Stromal cell of bone marrow (primary cell): Measurements from ENCODE around the gene IFRD2.
"Not testable (repeated sequence)": the region's sequence is repeated elsewhere in the genome, so short reads cannot be mapped to it uniquely, and the experiment has no call there.

Experiments
- DNase-seq: peaks from one replicate; pipeline ENCODE4 v3.0.0-alpha.2; 2012; ENCODE audit warnings: low read depth

Gene IFRD2

GRCh38 chr3:50324351-50325112, 32.3 kb upstream of the IFRD2 start:
- DNase-seq = no peak

GRCh38 chr3:50323614-50324199, 31.5 kb upstream of the IFRD2 start:
- no peak for DNase-seq

DNA sequence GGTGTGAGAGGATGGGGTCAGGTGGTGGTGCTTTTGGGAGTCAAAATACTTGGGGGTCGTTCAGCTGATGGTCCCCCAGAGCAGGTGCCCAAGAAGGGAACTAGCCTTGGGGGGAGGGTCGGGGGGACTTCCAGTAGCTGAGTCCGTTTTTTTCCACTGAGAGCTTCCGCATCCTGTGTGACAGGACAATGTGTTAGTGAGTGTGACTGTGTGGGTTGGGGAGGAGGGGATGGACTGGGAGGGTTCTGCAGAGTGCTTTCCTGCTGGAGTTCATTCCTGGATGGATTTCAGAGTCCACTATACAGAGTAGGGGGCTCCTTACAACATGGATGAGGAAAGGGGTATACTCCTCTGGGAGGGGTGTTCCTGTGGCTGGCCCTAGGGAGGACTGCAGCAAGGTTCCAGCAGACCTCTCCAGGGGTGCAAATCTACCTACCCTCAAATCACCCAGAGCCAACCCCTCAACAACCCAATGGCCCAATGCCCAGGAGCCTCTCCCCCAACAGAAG, 30.9 kb upstream of the IFRD2 start:
- no peak for DNase-seq

DNA sequence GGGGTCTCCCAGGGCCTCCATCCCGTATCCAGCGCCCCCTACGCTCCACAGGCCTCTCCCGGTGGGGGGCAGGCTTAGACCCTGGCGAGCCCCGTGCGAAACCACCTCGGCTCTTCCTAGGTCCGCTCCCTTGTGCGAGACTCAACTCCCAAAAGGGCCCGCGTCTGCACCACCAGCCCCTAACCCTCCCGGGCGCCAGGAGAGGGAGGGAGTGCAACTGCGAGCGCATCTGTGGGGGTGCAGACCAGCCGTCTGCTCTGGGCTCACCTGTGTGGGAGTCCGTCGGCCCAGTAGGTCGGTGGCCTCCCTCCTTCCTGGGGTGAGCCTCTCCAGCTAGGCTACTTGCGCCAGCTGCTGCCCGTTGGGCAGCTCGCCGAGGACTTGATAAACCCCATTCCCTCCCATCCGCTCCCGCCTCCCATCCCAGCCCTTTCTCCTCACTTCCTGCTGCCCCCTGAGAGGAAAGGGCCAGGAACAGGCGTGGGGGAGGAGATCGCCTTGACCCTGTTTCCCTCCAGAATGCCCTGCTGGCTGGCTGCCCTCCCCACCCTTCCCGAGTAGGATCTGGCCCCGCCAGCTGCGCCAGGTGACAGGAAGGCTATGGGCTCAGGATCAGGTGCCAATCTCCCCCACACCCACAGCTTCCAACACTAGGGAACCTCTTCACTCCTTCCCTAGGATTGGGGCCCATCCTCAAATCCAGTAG, 30.3 kb upstream of the IFRD2 start, which contains the start of gene HYAL2:
HYAL2 (minus strand) TSS at position 360 of the 706 bp plus-strand sequence. CDS start 2,256 bp downstream, outside the sequence.
- DNase-seq = no peak

DNA sequence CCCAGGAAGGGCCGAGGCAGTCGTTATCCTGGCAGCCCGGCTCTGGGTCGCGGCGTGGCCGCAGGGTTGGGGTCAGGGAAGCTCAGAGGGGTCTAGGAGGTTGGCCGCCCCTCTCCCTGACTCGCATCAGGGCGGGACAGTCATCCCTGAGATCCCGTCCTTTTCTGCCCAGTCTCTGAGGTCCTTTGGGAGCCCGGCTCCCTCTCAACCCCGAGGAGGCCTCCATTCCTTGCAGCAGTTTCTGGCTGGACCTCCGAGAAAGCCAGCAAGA, 29.8 kb upstream of the IFRD2 start:
- no peak for DNase-seq

DNA sequence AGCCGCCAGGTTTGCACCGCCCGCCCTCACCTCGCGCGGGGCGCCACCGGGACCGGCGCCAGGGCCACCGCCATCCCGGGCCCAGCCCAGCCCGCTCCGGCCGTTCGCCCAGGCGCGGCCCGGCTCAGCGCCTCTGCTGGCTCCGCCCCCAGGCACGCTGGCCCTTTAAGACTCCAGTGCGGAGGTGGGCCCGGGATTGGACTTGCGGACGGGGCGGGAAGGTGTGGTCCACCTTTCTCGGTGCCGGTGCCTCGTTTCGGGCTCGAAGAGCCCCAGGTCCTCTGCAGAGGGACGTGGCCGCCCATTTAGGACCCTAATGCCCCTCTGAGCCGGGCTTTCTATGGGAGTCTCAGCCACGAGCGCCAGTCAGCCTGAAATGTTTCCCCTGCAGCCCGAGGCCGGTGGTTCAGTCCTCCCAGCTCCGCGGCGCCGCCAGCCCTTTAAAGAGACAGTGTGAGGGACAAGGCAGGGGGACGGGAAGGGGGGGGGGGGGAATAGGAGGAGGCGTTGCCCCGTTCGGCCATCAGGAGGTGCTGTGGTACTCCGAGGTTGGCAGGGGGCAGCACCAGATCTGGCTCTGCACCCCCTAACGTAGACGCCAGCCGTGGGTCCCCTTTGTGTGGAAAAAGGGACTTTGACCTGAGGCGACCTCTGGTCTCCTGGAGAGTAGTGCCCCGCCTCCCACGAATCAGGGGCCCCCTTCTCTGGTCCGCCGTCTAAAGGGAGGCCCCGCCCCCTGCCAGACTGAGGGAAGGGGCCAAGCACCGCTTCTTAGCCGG, 29.3 kb upstream of the IFRD2 start:
- peak; percentile 82 for DNase-seq

DNA sequence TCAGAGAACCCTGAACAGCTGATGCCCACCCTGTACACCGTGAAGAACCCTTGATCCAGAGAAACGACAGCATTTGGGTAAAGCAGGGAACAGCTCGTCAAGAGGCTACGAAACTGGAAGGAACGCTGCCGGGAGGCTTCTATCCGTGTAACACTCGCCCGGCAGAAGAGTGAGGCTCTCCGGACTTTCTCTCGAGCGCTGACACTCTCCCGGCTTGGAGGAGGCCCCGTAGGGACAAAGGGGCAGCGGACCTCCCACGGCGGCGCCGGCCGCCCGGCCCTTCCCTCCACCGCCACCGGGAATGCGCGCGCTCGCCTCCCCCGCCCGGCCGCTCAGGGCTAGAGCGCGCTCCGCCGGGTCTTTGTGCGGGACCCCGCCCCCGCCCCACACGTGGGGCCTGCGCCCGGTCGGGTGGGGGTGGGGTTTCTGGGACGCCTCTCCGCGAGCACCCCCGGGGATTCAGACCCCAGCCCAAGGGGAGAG, 28.7 kb upstream of the IFRD2 start:
- no peak for DNase-seq

DNA sequence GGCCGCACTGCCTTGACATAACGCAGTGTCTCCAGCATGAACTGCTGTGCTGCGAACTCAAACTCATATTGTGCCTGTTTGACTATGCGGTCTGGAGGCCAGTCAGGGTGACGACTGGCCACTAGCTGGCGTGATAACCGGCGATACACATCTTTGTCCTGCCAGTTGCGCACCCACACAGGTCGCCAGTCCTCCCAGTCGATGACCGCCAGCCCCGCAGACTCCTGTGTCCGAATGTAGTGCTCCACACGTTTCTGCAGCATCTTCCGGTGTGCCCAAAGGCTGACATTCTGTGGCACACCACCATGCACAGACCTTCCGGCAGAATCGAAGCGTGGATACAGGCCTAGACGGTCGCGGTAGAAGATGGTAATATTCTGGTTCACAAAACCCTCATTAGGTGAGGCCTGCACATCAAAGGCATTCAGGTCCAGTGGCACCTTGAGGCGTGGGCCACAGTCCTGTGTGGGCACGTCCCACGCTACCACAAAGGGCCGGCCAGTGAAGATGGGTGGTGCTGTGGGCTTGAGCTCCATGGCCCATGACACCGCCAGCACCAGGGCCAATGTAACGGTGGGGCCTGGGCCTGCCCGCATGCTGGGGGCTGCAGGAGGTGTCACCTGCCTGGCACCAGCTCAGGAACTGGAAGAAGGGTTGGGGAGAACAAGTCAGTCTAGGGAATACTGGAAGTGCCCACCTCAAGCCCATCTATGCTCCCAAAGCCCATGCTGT, 27.8 kb upstream of the IFRD2 start:
- no peak for DNase-seq

DNA sequence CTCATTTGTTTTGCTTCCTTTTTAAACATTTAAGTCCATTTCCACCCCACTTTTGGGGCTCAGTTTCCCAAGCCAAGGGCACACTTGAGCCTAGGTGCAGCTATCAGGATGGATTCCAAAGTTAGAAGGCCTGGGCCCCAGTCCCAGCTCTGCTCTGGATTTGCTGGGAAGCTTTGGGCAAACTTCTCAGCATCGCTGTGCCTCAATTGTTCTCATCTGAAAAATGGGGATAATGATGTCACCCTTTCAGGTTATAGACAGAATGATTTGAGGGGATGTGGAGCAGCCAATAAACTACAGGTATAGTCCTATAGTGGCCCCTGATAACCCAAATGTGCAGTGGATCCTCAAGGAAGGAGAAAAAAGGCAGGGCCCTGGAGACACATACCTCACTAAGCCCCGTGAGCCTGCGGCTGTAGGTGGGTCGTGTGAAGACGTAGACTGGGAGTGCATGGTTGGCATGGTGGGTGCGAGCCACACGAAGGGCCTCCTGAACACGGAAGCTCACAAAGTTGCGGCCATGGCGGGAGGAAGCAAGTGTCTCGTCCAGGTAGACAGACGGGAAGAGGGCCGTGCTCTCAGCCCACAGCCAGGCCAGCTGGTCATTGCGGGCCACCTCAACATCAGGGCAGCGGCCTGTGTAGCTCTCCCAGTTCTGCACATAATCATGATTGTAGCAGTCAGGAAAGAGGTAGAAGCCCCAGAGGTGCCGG, 27.1 kb upstream of the IFRD2 start:
- no peak for DNase-seq

DNA sequence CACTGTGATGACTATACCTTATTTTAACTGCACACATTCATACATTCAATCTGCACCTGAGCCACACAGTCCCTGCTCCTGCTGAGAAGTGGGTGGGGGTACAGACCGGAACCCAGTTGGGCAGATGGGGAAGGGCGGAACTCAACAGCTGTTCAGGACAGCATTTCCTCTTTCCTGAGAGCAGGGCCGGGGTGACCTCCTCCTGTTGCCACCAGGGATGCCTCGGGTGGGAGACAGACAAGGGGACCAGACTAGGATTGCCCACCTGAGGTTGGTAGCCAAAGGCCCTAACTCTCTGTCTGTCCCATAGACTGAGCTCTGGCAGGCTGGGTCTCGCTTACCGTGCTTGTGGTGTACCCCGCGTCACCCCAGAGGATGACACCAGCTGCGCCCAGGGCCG, 26.4 kb upstream of the IFRD2 start:
- DNase-seq = no peak

DNA sequence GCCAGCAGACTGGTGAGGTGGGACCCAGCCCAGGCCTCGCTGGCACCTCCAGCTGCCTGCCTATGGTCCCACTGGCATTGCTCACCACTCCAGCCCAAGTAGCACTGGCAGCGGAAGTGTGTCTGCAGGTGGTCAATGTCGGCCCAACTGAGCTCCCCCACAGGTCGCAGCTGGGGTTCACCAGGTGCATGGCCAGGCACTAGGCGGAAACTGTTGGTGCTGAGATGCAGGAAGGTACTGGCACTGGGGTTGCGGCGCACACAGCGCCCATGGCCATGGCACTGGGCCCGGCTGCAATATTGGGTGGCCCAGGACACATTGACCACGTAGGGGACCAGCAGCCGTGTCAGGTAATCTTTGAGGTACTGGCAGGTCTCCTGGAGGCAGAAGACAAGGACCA, 25.9 kb upstream of the IFRD2 start:
- no peak for DNase-seq

- DNase-seq = no peak
Observed at GRCh38 chr3:50317300-50317699, 25.1 kb upstream of the IFRD2 start.

DNA sequence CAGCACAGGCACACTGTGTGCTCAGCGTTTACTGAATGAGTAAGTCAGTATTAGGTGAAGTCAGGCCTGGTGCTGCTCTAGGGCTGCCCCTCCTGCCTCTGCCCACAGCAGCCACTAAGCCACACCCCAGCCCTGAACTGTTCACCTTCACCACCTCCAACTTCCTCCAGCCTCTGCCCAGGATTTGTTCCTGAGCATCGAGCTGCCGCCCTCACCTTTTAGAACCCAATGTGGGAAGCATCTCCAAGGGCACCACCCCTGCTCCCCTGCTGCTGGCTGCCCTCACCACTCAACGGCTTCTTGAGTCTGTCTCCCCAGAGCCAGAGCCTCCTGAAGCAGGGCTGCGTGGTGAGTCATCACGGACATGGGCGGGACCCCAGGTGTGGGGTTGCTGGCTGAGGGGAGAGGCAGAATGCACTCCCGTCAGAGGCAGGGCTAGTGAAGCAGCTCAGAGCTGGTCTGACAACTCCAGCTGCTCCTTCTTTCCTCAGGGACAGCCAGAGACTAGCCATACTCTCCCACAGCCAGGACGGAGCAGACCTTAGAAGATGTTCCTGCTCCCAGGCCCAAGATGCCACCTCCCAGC, 24.5 kb upstream of the IFRD2 start:
- no peak for DNase-seq

DNA sequence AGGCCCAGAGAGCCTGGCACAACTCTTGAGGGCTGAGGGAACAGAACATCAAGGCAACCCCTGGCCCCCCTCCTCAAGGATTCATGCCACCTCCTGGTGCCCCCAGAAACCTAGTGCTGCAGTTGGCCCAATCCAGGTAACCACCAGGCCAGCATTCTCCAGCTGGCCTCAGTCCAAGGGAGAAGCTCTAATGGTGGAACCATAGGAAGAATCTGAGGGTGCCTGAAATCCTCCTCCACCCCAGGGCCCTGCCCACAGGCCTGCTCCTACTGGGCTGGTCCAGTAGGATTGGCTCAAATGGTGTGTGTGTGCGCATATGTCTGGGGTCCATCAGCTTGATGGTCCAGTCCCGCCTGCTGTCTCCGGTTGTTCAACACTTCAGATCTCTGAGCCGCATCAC, 22.6 kb upstream of the IFRD2 start:
- no peak for DNase-seq

DNA sequence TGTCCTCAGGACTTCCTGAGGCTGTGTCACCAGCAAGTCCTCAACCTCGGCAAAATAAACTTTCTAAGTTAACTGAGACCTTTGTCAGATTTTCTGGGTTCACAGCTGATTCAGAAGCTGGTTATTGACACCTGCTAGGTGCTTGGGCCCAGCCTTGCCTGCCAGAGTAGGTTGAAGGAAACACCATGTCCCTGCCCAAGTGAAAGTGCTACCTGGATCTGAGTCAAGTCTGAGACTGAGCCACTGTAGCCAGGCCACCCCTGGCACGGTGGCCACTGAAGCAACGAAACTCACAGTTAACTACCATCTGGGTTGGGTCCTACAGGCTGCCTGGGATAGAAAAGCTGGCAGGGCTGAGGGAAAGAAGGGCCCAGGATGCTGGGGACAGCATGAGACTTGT, 22.1 kb upstream of the IFRD2 start:
- no peak for DNase-seq

GRCh38 chr3:50312041-50312440, 19.8 kb upstream of the IFRD2 start:
- DNase-seq = not testable (repeated sequence)

DNA sequence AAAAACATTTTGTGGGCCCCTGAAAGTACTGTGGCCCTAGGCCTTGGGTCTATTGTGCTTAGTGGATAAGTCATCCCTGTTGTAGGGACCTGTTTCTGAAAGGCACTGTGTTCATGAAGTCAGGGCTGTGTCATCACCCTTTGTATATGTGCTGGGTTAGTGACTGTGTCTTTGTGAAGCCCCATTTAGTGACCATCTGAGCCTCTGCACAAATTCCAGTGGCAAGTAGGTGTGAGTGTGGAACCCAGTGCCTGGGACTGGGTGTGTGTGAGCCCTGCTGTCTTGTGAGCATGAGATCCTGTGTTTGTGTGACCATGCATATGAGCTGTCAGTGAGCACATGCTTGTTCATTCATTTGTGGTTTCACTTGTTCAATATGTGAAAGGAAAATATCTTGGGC, 12.4 kb upstream of the IFRD2 start:
- DNase-seq = no peak

GRCh38 chr3:50303013-50303815, 11.0 kb upstream of the IFRD2 start, which contains the start of gene HYAL1:
HYAL1 (minus strand) TSS chr3:50303574; CDS start chr3:50302956, 618 bp downstream.
- no peak for DNase-seq
